IPS-18c (cell line): ENCODE data around the gene NMNAT2.

ENCODE experiments used
- H3K4me3 ChIP-seq: 2 replicates; pipeline ENCODE4 v1.7.0; 2013; ENCODE audit warnings: low read depth, mild to moderate bottlenecking, low read length, moderate library complexity; ENCODE audit not compliant: insufficient read depth
- H3K9me3 ChIP-seq: one replicate; pipeline ENCODE4 v1.6.1; 2013; ENCODE audit warnings: mild to moderate bottlenecking, low read length, moderate library complexity; ENCODE audit not compliant: control insufficient read depth, insufficient read depth

Gene NMNAT2

GRCh38 chr1:183206538-183207122 lies 211.6 kb downstream of the NMNAT2 start:
- no peak overlapping the region for H3K4me3 ChIP-seq

GRCh38 chr1:183205196-183205781 lies 212.9 kb downstream of the NMNAT2 start:
- H3K4me3 ChIP-seq, result no peak overlapping the region
- no peaks in the 10 kb centered on the region for H3K9me3 ChIP-seq

More at GRCh38 chr1:183206538-183207122, 211.6 kb downstream of the NMNAT2 start:
- no peaks in the 10 kb centered on the region for H3K9me3 ChIP-seq

GRCh38 chr1:183203094-183203493 lies 215.1 kb downstream of the NMNAT2 start:
- Histone ChIP-seq H3K4me3 (no peak overlapping the region), H3K9me3 (no peaks in the 10 kb centered on the region)

- H3K9me3 ChIP-seq, result no peaks in the 10 kb centered on the region
Measured at GRCh38 chr1:183200451-183200850, 217.7 kb downstream of the NMNAT2 start.

GRCh38 chr1:183199304-183199703 lies 218.9 kb downstream of the NMNAT2 start:
- H3K9me3 ChIP-seq, result no peaks in the 10 kb centered on the region

More at GRCh38 chr1:183200451-183200850, 217.7 kb downstream of the NMNAT2 start:
- H3K4me3 ChIP-seq, result no peak overlapping the region

GRCh38 chr1:183198463-183198862 lies 219.7 kb downstream of the NMNAT2 start:
- H3K4me3 ChIP-seq, result no peak overlapping the region
- H3K9me3 ChIP-seq, result no peaks in the 10 kb centered on the region

More at GRCh38 chr1:183199304-183199703, 218.9 kb downstream of the NMNAT2 start:
- no peak overlapping the region for H3K4me3 ChIP-seq
